ENCODE results near the gene MBD3L2. TPM values are rescaled to one million over a fixed set of nuclear protein-coding genes. Genes with fewer than 3 reads are reported as not detected.

Gene MBD3L2
- total and polyA plus RNA-seq, 9 of the 15 experiments (the other 6 are each of a cell fraction or from before 2014, with no cell fraction given) = not detected

GRCh38 chr19:7069042-7069903 lies 20.2 kb downstream of the MBD3L2 start, which contains the start of gene ZNF557 (continued):
- TF ChIP-seq ZNF407 (IDR thresholded peaks at IDR 0.05; ENCODE audit: low read depth) (no peak), CREB3 (tag; conservative IDR thresholded peaks at IDR 0.05; ENCODE audit: low read depth) (no peak), BHLHE40 (IDR thresholded peaks at IDR 0.05; ENCODE audit: low read length) (no peak), ASH1L (IDR thresholded peaks at IDR 0.05; ENCODE audit: borderline replicate concordance, low read depth, partially characterized antibody) (peak; percentile 47), RBM17 (IDR thresholded peaks at IDR 0.05; ENCODE audit: borderline replicate concordance, low read depth, low read length) (no peak), CHD1 (IDR thresholded peaks at IDR 0.05; ENCODE audit: low read length) (no peak), TARDBP (IDR thresholded peaks at IDR 0.05) (no peak; the same call in 1 of the 2 replicates), ESRRA (IDR thresholded peaks at IDR 0.05; ENCODE audit: borderline replicate concordance, low read depth) (peak; percentile 67; the same call in 1 of the 2 replicates), CBX2 (IDR thresholded peaks at IDR 0.05; ENCODE audit: insufficient read depth, low read length, poor library complexity, severe bottlenecking) (no peak), MEF2D (tag; conservative IDR thresholded peaks at IDR 0.05; ENCODE audit: low read depth) (no peak), ZNF518B (CRISPR knock-in tag; IDR thresholded peaks at IDR 0.05) (no peak)
